Activated CD4-positive, alpha-beta T cell treated with anti-CD3 and anti-CD28 coated beads for 4 hours (primary cell): ENCODE results near the gene IARS2.
A peak's percentile ranks its signal among the peaks of the same experiment; 100 is the strongest.
"Not testable (repeated sequence)": the region's sequence is repeated elsewhere in the genome, so short reads cannot be mapped to it uniquely, and the experiment has no call there.

Source experiments
- DNase-seq, 2 donors: peaks; one replicate each; pipeline ENCODE4 v3.0.0-alpha.2; 2020

The IARS2 gene

GRCh38 chr1:220113136-220113695 is 19.3 kb downstream of the IARS2 start:
- DNase-seq, result peak; percentile 9 to 41

- no peak for DNase-seq
Observed at GRCh38 chr1:220119043-220119512, 25.1 kb downstream of the IARS2 start.

DNA sequence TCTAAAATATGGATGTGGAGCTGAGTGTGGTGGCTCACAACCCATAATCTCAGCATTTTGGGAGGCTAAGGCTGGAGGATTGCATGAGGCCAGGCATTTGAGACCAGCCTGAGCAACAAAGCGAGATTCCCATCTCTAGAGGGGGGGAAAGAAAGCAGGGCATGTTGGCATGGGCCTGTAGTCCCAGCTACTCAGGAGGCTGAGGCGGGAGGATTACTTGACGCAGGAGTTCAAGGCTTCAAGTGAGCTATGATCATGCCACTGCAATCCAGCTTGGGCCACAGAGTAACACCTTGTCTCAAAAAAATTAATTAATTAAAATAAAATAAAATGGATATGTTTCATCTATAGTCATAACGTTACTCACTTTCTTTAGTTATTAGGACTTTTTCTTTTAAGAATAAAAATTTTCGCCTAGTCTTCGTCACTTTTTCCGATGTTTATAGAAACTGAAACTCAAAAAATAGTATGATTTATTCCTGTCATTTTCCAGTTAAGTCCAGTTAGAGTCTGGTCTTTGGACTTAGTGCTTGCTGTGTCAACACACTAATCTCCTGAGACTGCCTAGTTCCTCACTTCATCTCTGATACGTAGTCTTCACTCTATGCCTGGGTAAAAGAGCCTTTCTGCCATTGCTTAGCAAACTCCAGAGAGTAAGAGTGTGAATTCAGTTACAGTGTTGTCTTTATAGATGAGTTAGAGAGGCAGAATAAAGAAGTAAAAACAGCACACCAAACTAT is 28.0 kb downstream of the IARS2 start:
- DNase-seq, result no peak

DNA sequence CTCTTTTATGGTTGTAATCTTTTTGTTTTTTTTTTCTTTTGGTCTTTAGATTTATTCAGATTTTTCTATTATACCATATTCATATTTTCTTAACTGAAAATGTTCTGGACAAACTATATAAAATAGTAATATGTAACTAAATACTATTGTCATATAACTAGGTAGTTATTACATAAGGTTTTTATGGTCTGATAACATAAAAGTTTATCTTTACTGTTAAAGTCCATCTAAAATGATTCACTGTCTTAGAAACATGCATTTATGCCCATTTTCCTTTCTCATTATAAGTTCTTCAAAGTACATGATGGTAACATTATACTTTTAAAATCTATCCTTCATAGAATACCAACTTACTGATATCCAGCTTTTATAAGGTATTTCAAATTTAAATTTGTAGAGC is 29.1 kb downstream of the IARS2 start:
- no peak for DNase-seq

DNA sequence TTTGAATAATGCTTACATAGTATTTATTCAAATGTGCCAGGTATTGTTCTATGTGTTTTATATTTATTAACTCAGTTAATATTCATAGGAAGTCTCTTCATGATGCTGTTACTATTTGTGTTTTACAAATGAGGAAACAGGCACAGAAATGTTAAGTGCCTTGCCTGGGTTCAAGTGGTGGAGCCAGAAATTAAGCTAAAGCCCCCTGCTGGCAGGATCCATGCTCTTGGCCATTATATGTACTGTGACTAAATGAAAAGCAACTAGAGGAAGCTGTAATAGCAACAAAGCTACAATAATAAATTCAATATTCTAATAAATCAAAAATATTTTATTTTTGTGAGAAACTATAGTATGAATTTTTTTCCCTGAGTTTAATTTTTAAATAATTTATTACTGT is 30.0 kb downstream of the IARS2 start:
- DNase-seq, result peak in 1 of 2 donors; percentile 14

DNA sequence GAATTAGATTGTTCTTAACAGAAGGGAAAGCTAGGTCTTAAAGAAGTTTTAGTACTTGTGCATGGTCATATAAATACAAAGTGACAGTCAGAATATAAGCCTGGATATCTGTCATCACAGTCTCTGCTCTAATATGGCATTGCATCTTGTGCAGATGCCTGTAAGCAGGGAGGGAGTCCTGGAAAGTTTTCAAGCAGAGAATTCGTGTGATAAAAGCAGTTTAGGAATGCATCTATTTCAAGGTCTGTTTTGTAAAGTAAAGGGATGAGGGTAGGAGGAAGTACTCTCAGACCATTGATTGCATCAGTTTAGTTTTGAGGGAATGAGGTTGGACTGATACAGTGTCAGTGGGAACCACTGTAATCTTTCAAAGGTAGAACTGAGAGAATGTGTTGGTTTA is 30.6 kb downstream of the IARS2 start:
- no peak for DNase-seq

DNA sequence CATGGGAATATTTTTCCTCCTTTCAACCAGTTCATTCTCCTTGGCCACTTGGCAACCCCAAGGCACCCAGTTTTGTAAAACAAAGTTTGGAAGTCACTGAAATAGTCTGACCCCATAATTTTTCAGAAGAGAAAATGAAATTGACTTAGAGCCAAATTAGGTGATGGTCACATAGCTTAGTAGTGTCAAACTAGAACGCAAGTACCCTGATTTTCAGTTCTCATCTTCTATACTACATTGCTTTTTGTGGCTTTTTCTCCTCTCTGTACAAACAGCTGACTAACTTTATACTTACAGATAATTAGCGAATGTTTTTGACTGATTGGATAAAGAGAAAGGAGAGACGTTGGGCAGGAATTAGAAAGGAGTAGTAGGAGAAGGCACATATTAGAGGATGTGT is 33.1 kb downstream of the IARS2 start:
- DNase-seq, result no peak

- no peak for DNase-seq
Observed at GRCh38 chr1:220129479-220130210, 35.7 kb downstream of the IARS2 start.

DNA sequence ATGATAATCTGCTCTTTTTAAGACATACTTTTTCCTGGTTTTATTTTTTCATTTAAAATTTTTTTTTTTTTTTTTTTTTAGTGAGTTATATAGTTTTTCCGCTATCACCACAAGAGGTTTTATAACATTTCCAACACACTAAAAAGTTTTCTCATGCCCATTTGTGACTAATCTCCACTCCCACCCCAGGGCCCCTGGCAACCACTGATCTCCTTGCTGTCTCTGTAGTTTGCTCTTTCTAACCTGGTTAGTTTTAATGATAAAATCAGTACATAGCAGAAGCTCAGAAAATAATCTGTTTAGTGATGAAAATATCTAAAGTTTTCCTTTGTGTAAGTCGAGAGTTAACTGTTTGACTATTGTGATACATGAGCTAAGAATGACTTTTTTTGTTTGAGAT is 41.8 kb downstream of the IARS2 start:
- DNase-seq, result no peak

DNA sequence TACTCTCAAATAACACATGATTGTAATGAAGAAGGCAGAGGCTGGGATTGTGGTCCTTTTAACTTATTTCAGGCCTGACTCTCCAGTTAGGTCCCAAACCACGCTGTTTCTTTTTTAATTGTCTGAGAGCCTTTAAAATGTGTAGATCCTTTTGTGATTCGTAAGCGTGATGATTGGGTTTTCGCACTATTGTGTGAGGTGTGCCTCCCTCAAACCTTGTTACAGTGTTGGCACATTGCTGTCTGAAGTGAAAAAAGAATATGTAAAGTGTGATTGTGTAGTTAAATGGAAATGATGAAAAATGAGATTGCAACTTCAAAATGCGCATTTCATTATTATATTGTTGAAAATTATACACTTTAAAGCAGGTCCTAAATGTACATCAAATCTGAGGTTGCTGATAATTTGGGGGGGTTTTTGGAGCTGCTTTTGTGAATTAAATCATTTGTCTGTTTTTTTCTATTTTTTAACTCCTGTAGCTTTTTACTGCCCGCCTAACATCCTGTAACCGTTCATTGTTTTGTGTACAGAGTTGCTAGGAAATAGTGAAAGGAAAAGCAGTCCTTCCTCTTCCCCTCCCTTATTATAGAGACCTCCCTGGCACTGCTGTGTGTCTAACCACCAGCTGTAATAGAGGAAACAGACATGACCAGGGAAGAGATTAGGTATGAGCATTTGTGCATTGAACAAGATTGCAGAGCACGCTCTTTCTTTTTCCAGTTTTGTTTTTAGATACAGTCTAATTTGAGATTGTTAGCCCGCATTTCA is 43.3 kb downstream of the IARS2 start:
- no peak for DNase-seq

DNA sequence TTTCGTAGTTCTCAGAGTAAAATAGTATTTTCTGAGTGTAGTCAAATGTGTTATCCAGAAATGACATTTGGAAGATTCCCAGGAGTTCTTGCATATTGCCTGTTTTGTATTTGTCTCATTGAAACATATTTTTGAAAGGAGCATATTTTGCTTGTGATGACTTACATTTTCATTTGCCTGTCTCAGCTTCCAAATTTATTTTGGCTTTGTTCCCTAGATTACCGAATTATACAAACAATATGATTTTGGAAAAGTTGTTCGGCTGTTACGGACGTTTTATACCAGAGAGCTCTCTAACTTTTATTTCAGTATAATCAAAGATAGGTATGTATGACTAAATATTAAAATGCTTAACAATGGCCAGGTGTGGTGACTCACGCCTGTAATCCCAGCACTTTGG is 46.0 kb downstream of the IARS2 start:
- DNase-seq, result no peak

GRCh38 chr1:220144051-220144450 is 50.1 kb downstream of the IARS2 start:
- no peak for DNase-seq

DNA sequence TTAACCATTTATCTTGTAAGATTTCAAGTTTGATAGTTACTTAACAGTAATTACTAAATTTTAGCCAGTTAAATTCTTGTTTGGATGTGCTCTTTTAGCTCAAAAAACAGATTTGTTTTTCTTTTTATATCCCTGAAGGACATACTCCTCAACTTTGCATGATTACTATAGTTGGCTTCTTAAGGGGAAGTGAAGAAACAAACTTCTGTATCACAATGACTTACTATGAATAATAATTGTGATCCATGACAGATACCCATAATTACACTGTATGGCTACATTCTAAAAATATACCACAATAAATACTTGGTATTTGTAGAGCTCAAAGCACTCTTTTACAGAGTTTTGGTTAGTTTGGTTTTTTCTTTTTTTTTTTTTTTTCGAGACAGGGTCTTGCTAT is 55.8 kb downstream of the IARS2 start:
- no peak for DNase-seq

DNA sequence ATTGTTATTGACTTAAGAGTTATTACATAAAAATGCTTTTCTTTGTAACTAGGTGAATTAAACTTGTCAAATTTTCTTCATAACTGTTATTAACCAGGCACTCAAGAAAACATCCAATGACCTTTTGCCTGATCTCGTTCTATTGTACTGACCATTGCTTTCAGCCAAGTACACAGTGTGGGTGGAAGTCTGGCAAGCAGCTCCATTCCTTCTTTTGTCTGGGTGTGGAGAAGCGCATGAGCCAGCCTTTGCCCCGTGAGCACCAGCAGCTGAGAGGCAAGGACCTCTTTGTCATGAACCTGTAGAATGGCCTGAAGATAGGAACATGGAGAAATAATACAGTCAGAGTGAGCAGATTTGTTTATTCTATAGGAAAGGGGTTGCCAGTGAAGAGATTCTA is 57.5 kb downstream of the IARS2 start:
- DNase-seq, result no peak

GRCh38 chr1:220153147-220153546 is 59.2 kb downstream of the IARS2 start:
- DNase-seq, result no peak

- no peak for DNase-seq
Observed at GRCh38 chr1:220156620-220157146, 62.8 kb downstream of the IARS2 start.

- DNase-seq, result no peak
Observed at GRCh38 chr1:220157738-220158137, 63.8 kb downstream of the IARS2 start.

DNA sequence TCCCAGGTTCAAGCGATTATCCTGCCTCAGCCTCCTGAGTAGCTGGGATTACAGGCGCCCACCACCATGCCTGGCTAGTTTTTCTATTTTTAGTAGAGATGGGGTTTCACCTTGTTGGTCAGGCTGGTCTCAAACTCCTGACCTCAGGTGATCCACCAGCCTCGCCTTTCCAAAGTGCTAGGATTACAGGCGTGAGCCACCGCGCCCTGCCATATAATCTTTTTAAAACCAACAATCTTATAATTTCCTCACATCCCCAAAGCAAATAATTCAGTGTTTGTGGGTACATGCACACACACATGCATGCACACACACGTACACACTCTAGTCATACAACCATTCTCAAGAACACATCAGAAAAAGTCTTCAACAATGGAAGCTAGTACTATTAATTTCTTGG is 64.6 kb downstream of the IARS2 start:
- not testable (repeated sequence) for DNase-seq

GRCh38 chr1:220159041-220159440 is 65.1 kb downstream of the IARS2 start:
- no peak for DNase-seq

- no peak for DNase-seq
Observed at GRCh38 chr1:220160027-220160426, 66.1 kb downstream of the IARS2 start.

GRCh38 chr1:220164116-220164515 is 70.2 kb downstream of the IARS2 start:
- no peak for DNase-seq

GRCh38 chr1:220164517-220164916 is 70.6 kb downstream of the IARS2 start:
- DNase-seq, result no peak

- DNase-seq, result no peak
Observed at GRCh38 chr1:220166853-220167252, 72.9 kb downstream of the IARS2 start.
